IMR-90 (cell line): ENCODE measurements around the gene EHD4. TPM values are rescaled to one million over a fixed set of nuclear protein-coding genes. Genes with fewer than 3 reads are reported as not detected.

Experiments used
- ATAC-seq: fragments of 200-7000 bp; cut with Tn5 transposase; 2 replicates; pipeline ENCODE4 v1.9.1; 2020; ENCODE audit warnings: low read depth, mild to moderate bottlenecking, moderate library complexity
- BruUV-seq: library from RNA; stranded (reverse); fragments of 400-500 nt; replicated peaks from 2 replicates; lab custom pipeline; 2021; lab: Mats Ljungman, UMichigan
- CTCF ChIA-PET: fragments of 300-600 bp; formaldehyde crosslinking; extraction: SDS; loops from one replicate; lab custom pipeline; 2021; ENCODE audit warnings: antibody characterized with exemption; lab: Yijun Ruan, JAX
- POLR2A ChIA-PET: fragments of 300-600 bp; sonication (Branson Sonifier 250); formaldehyde crosslinking; loops from one replicate; lab custom pipeline; 2022; ENCODE audit warnings: antibody characterized with exemption; ENCODE audit not compliant: unreplicated experiment; lab: Charles Lee
- DNase-seq: peaks from one replicate; pipeline ENCODE4 v3.0.0; 2013
- H2AFZ ChIP-seq: replicated peaks from 2 replicates; pipeline ENCODE3; 2013; ENCODE audit warnings: low read length, mild to moderate bottlenecking; ENCODE audit not compliant: poor library complexity
- H2AK5ac ChIP-seq: 2 replicates; pipeline ENCODE4 v1.6.1; 2013; ENCODE audit warnings: low read depth, low read length, inconsistent platforms
- H2AK9ac ChIP-seq: replicated peaks from 2 replicates; pipeline ENCODE3; 2013; ENCODE audit warnings: mild to moderate bottlenecking, low read depth, low read length, moderate library complexity; ENCODE audit not compliant: poor library complexity
- H2BK120ac ChIP-seq: 2 replicates; pipeline ENCODE4 v1.6.1; 2013; ENCODE audit warnings: low read depth, low read length, inconsistent platforms
- H2BK15ac ChIP-seq: 3 replicates; pipeline ENCODE4 v1.6.1; 2013; ENCODE audit warnings: low read depth, low read length, inconsistent platforms
- H2BK20ac ChIP-seq: 2 replicates; pipeline ENCODE4 v1.6.1; 2013; ENCODE audit warnings: low read depth, mild to moderate bottlenecking, inconsistent platforms, low read length, moderate library complexity
- H2BK5ac ChIP-seq: 2 replicates; pipeline ENCODE4 v1.6.1; 2013; ENCODE audit warnings: mild to moderate bottlenecking, low read depth, low read length, inconsistent platforms; ENCODE audit not compliant: poor library complexity, severe bottlenecking
- H3K14ac ChIP-seq: replicated peaks from 2 replicates; pipeline ENCODE4 v1.6.1; 2013; ENCODE audit warnings: low read depth, low read length, inconsistent platforms
- H3K18ac ChIP-seq: 2 replicates; pipeline ENCODE4 v1.6.1; 2013; ENCODE audit warnings: low read depth, low read length, control low read depth
- H3K23ac ChIP-seq: 2 replicates; pipeline ENCODE4 v1.6.1; 2013; ENCODE audit warnings: low read depth, low read length, inconsistent platforms
- H3K27ac ChIP-seq: 2 replicates; pipeline ENCODE4 v1.5.1; 2013; ENCODE audit warnings: mild to moderate bottlenecking, control low read depth, low read length; ENCODE audit not compliant: insufficient read depth
- H3K27me3 ChIP-seq: 2 replicates; pipeline ENCODE4 v1.6.1; 2013; ENCODE audit warnings: low read length; ENCODE audit not compliant: control insufficient read depth, insufficient read depth
- H3K36me3 ChIP-seq: 2 replicates; pipeline ENCODE4 v1.6.1; 2013; ENCODE audit warnings: low read length, mixed read lengths; ENCODE audit not compliant: control insufficient read depth, insufficient read depth
- H3K4ac ChIP-seq: 2 replicates; pipeline ENCODE4 v1.6.1; 2013; ENCODE audit warnings: low read depth, low read length, inconsistent platforms
- H3K4me1 ChIP-seq: 2 replicates; pipeline ENCODE4 v1.6.1; 2013; ENCODE audit warnings: low read length, mixed read lengths; ENCODE audit not compliant: control insufficient read depth, insufficient read depth
- H3K4me2 ChIP-seq: 2 replicates; pipeline ENCODE4 v1.6.1; 2013; ENCODE audit warnings: low read depth, mild to moderate bottlenecking, control low read depth, low read length, moderate library complexity
- H3K4me3 ChIP-seq: 2 replicates; pipeline ENCODE4 v1.5.1; 2013; ENCODE audit warnings: low read depth, mild to moderate bottlenecking, control low read depth, low read length, moderate library complexity; ENCODE audit not compliant: insufficient read depth
- H3K56ac ChIP-seq: 2 replicates; pipeline ENCODE4 v1.6.1; 2013; ENCODE audit warnings: low read length, inconsistent platforms; ENCODE audit not compliant: insufficient read depth; ENCODE audit errors: extremely low read depth
- H3K79me1 ChIP-seq, 2 experiments: 2 replicates each; pipeline ENCODE4 v1.6.1; 2013; ENCODE audit warnings: low read length in 2 of 2, inconsistent platforms in 1 of 2, low read depth in 1 of 2
- H3K9ac ChIP-seq: 2 replicates; pipeline ENCODE4 v1.6.1; 2013; ENCODE audit warnings: low read depth, low read length, control low read depth
- H3K9me1 ChIP-seq: 2 replicates; pipeline ENCODE4 v1.6.1; 2013; ENCODE audit warnings: low read length, inconsistent platforms; ENCODE audit not compliant: insufficient read depth
- H3K9me3 ChIP-seq: 2 replicates; pipeline ENCODE4 v1.6.1; 2013; ENCODE audit warnings: low read length; ENCODE audit not compliant: control insufficient read depth, insufficient read depth
- H4K20me1 ChIP-seq: 2 replicates; pipeline ENCODE4 v1.6.1; 2013; ENCODE audit warnings: low read length, inconsistent platforms; ENCODE audit not compliant: insufficient read depth
- H4K5ac ChIP-seq: 2 replicates; pipeline ENCODE4 v1.6.1; 2013; ENCODE audit warnings: mild to moderate bottlenecking, low read depth, low read length, control low read depth
- H4K8ac ChIP-seq, 2 experiments: 2 replicates each; pipeline ENCODE4 v1.6.1; 2013; ENCODE audit warnings: low read depth in 2 of 2, low read length in 2 of 2, control low read depth in 1 of 2, inconsistent platforms in 1 of 2
- H4K91ac ChIP-seq: 2 replicates; pipeline ENCODE4 v1.6.1; 2013; ENCODE audit warnings: low read depth, low read length, inconsistent platforms; ENCODE audit not compliant: insufficient read depth
- MAZ ChIP-seq: IDR thresholded peaks from 2 replicates; pipeline ENCODE4 v1.6.1; 2012; ENCODE audit warnings: low read depth, mild to moderate bottlenecking, low read length, improper control_type of control experiment, moderate library complexity, borderline replicate concordance
- SMC3 ChIP-seq: fragments of 150-350 bp; IDR thresholded peaks from 2 replicates; pipeline ENCODE4 v1.6.1; 2016; ENCODE audit warnings: low read depth, mild to moderate bottlenecking, antibody characterized with exemption, low read length, moderate library complexity
- WGBS, 2 experiments: methylation state at CpG; one replicate each; pipeline versions ENCODE4 v1.1.5 to v1.1.7; 2013; ENCODE audit warnings: missing lambda C conversion rate in 2 of 2; ENCODE audit not compliant: insufficient read length in 1 of 2; ENCODE audit errors: extremely low coverage in 2 of 2; 5-methylcytosine and 5-hydroxymethylcytosine counted together
- dilution Hi-C: fragments of 300-500 bp; cut with HindIII; formaldehyde crosslinking; loops from one replicate; pipeline ENCODE4 v1.14.3; 2018; ENCODE audit warnings: low sequenced_read_pairs; ENCODE audit not compliant: unreplicated experiment
- in situ Hi-C: fragments of 300-500 bp; cut with MboI; formaldehyde crosslinking; loops from 3 replicates; pipeline ENCODE4 v1.14.3; 2019; ENCODE audit warnings: low sequenced_read_pairs, inconsistent platforms, mixed read lengths
- intact Hi-C: fragments of 100-400 bp; cut with micrococcal nuclease; formaldehyde crosslinking; loops from 2 replicates; pipeline ENCODE4 v1.10.0; 2022
- polyA plus RNA-seq, 3 experiments: library from polyadenylated mRNA; depleted of rRNA; stranded (reverse); fragments of >200 nt; gene quantifications; 2 replicates each; pipeline ENCODE4 v1.2.3, GENCODE V29; 2012; ENCODE audit warnings: low replicate concordance in 1 of 3
- total RNA-seq: library from RNA; depleted of rRNA; stranded (reverse); fragments of >200 nt; gene quantifications from 2 replicates; pipeline ENCODE4 v1.2.3, GENCODE V29; 2012
- TF ChIP-seq, protein P1 (sequence below): fragments of 150-350 bp; IDR thresholded peaks from 2 replicates; pipeline ENCODE4 v1.6.1; 2016; ENCODE audit warnings: low read depth, mild to moderate bottlenecking, low read length, moderate library complexity, borderline replicate concordance

The EHD4 gene
- total and polyA plus RNA-seq, 2 of the 4 experiments (the other 2 are of a cell fraction) = 21.0 to 29.0 TPM

DNA sequence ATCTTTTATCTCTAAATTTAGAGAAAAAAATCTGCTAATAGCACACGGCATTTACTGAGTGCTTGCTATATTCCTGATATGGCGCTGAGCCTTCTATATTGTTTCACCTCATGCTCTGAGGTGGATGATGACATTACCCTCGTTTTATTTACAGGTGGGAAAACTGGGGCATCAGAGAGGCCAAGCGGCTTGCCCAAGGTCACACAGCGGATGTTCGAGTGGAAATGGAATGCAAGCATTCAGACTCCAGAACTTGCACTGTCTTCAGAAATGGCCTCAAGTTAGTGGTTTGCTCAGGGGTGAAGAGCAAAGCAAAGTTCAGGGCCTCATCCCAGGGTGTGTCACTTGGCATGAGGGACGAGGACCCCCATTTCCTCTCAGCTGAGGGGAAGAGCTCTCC is 17.3 kb downstream of the EHD4 start:
- H2BK20ac ChIP-seq = no peak overlapping the region
- H3K23ac ChIP-seq = no peak overlapping the region
- H3K27me3 ChIP-seq = no peaks in the 10 kb centered on the region
- intact Hi-C loops = no loop called here
- H3K4me2 ChIP-seq = no peak overlapping the region
- H2BK5ac ChIP-seq = no peak overlapping the region
- no peak overlapping the region for H2BK15ac ChIP-seq
- H4K5ac ChIP-seq = no peak overlapping the region
- no peak overlapping the region for H4K91ac ChIP-seq
- H3K14ac ChIP-seq = no peak overlapping the region
- H3K56ac ChIP-seq = no peak overlapping the region
- no peak overlapping the region for H4K8ac ChIP-seq
- H3K4me1 ChIP-seq = peaks cover 20% of the 10 kb centered on the region
- no peak overlapping the region for H3K18ac ChIP-seq
- H3K4ac ChIP-seq = no peak overlapping the region
- WGBS, 2 experiments = 88% methylated on average over 4 of the region's 7 CpGs; no CpG with 5 or more reads in 1 of the 2 experiments
- in situ Hi-C loops = no loop called here
- H2AK5ac ChIP-seq = no peak overlapping the region
- ChIA-PET POLR2A (interaction anchor here (0.6 kb wide), 1 partner anchor 190 kb away, joined by 3 read pairs; no protein-coding TSS in a partner anchor), CTCF (no interaction called here)
- H3K9ac ChIP-seq = no peak overlapping the region
- no peak overlapping the region for H3K4me3 ChIP-seq
- DNase-seq (no peak), ATAC-seq (no peak)
- no peak overlapping the region for H2AK9ac ChIP-seq
- H2AFZ ChIP-seq = no peak overlapping the region
- H3K36me3 ChIP-seq = peaks cover 7% of the 10 kb centered on the region
- no TSS peak for BruUV-seq
- no peaks in the 10 kb centered on the region for H3K9me3 ChIP-seq
- H3K79me1 ChIP-seq = peaks cover 32 to 80% of the 10 kb centered on the region in 2 experiments
- no peak overlapping the region for H3K27ac ChIP-seq
- H2BK120ac ChIP-seq = no peak overlapping the region
- 0 out of 2 replicates have a peak, but pooled peaks cover 10% of the 10 kb centered on the region for H4K20me1 ChIP-seq
- TF ChIP-seq SMC3 (no peak), MAZ (no peak)
- TF ChIP-seq, protein P1, sequence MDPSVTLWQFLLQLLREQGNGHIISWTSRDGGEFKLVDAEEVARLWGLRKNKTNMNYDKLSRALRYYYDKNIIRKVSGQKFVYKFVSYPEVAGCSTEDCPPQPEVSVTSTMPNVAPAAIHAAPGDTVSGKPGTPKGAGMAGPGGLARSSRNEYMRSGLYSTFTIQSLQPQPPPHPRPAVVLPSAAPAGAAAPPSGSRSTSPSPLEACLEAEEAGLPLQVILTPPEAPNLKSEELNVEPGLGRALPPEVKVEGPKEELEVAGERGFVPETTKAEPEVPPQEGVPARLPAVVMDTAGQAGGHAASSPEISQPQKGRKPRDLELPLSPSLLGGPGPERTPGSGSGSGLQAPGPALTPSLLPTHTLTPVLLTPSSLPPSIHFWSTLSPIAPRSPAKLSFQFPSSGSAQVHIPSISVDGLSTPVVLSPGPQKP = no peak
- dilution Hi-C loops = no loop called here
- peaks cover 26% of the 10 kb centered on the region for H3K9me1 ChIP-seq
